Mucosa of rectum (tissue), 2 donors: ENCODE results near the gene RAB6B.

Experiments
- H3K27ac ChIP-seq, 2 donors: one replicate each; pipeline ENCODE4 v1.7.0; 2013; ENCODE audit warnings: inconsistent platforms in 2 of 2, low read depth in 2 of 2, low read length in 2 of 2
- H3K27me3 ChIP-seq, 2 donors: one replicate each; pipeline ENCODE4 v1.7.0; 2013; ENCODE audit warnings: low read length in 2 of 2; ENCODE audit not compliant: control insufficient read depth in 2 of 2, insufficient read depth in 2 of 2
- H3K36me3 ChIP-seq, 2 donors: one replicate each; pipeline ENCODE4 v1.7.0; 2013; ENCODE audit warnings: low read length in 2 of 2; ENCODE audit not compliant: control insufficient read depth in 2 of 2, insufficient read depth in 2 of 2
- H3K4me1 ChIP-seq, 2 donors: one replicate each; pipeline ENCODE4 v1.7.0; 2013; ENCODE audit warnings: low read length in 2 of 2, mild to moderate bottlenecking in 1 of 2; ENCODE audit not compliant: control insufficient read depth in 2 of 2, insufficient read depth in 2 of 2
- H3K4me3 ChIP-seq, 2 donors: one replicate each; pipeline ENCODE4 v1.7.0; 2013; ENCODE audit warnings: low read length in 2 of 2
- H3K9ac ChIP-seq, 2 donors: one replicate each; pipeline ENCODE4 v1.7.0; 2013; ENCODE audit warnings: low read length in 2 of 2, low read depth in 1 of 2, mild to moderate bottlenecking in 1 of 2
- H3K9me3 ChIP-seq, 2 donors: one replicate each; pipeline ENCODE4 v1.7.0; 2013; ENCODE audit warnings: low read length in 2 of 2; ENCODE audit not compliant: control insufficient read depth in 2 of 2
- donor health status: healthy.
- donor health status: Normal muscosa, but diverticular disease.

Gene RAB6B

DNA sequence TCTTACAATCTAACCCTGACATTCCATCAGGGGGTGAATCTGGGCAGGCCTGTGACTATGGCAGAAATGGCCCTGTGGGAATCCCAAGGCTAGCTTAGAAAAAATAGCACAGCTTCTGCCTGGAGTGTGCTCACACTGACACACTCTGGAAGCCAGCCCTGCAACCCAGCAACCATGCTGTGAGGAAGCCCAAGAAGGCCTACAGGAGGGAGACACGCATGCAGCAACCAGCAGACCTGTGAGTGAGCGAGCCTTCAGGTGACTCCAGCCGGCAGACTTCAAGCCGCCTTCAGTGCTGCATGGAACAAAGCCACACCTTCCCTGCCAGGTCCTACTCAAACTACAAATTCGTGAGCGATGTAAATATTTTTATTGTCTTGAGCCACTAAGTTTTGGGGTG lies 26.1 kb downstream of the RAB6B start:
- H3K9ac ChIP-seq, result no peak overlapping the region
- no peaks in the 10 kb centered on the region for H3K36me3 ChIP-seq
- H3K9me3 ChIP-seq, result no peaks in the 10 kb centered on the region
- no peak overlapping the region for H3K27ac ChIP-seq
- no peaks in the 10 kb centered on the region for H3K27me3 ChIP-seq
- H3K4me3 ChIP-seq, result no peak overlapping the region
- no peaks in the 10 kb centered on the region for H3K4me1 ChIP-seq

DNA sequence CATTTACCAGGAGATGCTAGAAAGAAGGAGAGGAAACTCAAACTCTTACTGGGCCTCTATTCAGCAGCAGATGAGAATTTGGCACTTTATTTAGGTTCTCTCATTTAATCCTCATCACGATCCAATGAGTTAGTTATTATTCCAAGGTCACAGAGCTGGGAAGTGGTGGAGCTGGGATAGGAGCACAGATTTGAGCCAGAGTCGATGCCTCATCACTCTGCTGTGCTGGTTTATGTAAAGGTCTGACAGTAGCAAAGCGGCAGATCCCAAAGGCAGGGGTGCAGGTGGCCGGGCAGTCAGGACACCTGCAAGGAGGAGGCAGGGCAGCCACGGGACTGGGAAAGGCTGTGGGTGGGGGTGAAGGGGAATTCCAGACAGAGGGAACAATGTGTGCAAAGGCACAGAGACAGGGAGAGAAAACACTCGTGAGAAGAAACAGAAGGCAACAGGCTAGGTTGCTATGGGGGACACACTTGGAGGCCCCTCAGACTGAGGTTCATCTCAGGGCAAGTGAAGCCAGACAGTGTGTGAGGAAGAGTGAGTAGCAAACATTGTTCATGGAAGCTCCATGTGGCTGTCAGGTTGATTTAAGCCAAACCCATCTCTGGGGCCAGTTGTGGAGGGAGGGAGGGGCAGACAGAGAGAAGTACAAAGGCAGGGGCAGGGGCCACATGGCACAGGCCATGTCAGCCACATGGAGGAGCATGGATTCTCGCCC lies 26.8 kb downstream of the RAB6B start:
- no peaks in the 10 kb centered on the region for H3K9me3 ChIP-seq
- H3K36me3 ChIP-seq, result no peaks in the 10 kb centered on the region
- no peaks in the 10 kb centered on the region for H3K27me3 ChIP-seq
- H3K27ac ChIP-seq, result no peak overlapping the region
- no peak overlapping the region for H3K4me3 ChIP-seq
- H3K4me1 ChIP-seq, result no peaks in the 10 kb centered on the region
- no peak overlapping the region for H3K9ac ChIP-seq

DNA sequence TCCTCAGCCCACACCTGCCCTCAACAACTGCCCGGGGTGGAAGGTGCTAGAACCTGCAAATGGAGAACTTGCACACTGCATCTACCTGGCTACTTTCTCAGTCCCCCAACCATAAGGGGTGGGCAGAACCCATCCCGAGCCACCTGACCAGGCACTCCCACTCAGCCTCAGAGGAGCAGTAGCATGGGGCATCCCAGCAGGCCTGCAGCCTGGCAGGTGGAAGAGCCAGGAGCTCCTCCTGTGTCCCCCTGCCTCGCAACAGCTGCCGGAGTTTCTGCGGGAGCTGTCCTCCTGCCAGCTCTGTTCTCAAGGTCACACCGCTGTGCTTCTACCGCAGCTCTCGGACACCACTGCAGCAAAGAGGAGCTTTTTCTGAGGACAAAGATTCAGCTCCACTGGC lies 27.5 kb downstream of the RAB6B start:
- no peak overlapping the region for H3K9ac ChIP-seq

DNA sequence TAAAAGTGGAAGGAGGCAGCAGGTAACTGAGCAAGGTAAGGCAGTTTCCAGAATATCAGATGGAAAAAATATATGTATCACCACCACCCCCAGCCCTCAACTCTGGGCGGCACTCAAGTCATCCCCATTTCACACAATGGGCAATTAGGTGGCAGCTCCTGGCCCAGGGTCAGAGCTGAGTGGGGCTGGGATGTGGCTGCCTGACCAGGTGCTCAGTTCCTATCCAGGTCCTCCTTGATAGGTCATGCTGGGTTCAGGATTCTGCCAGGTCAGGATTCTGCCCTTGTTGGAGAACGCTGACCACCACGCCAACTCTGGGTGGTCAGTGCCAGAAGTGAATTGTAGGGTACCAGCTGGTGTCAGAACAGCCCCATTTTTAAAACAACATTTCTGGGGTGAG lies 29.5 kb downstream of the RAB6B start:
- Histone ChIP-seq H3K4me3 (no peak overlapping the region), H3K27me3 (no peaks in the 10 kb centered on the region), H3K9ac (no peak overlapping the region), H3K4me1 (no peaks in the 10 kb centered on the region), H3K27ac (no peak overlapping the region), H3K9me3 (no peaks in the 10 kb centered on the region), H3K36me3 (no peaks in the 10 kb centered on the region)

More for the DNA sequence above, 27.5 kb downstream of the RAB6B start:
- Histone ChIP-seq H3K36me3 (no peaks in the 10 kb centered on the region), H3K27ac (no peak overlapping the region), H3K27me3 (no peaks in the 10 kb centered on the region), H3K9me3 (no peaks in the 10 kb centered on the region), H3K4me1 (no peaks in the 10 kb centered on the region), H3K4me3 (no peak overlapping the region)

DNA sequence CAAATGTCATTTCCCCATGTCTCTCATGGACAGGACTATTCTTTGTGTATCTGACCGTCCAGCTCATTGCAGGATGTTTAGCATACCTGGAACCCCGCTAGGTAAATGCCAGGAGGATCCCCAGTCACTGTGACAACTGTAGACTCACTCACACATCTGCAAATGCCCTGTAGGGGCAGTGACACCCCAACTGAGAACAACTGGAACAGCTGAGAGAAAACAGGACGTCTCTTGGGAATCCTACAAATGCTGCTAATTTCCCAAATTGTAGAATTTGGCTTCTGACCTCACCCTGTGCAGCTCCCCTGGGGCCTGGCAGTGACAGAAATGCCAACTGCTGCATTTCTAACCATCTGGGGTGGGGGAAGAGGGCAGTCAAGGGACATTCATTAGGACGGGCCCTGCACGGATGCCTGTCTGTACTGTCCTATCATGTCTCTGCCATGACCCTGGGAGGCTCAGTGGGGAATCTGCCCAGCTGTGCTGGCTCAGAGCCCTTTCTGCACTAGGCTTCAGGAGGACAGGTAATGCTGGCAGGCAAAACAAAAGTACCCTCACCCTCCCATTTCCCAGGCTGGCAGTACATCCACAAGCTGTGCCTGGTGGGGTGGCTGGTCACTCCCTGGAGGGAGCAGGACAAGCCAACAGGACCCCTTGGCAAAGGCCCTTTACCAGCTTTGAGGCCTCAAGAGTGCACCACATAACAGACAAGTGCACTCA lies 30.4 kb downstream of the RAB6B start:
- H3K9ac ChIP-seq, result no peak overlapping the region
- H3K36me3 ChIP-seq, result no peaks in the 10 kb centered on the region
- no peak overlapping the region for H3K4me3 ChIP-seq
- no peaks in the 10 kb centered on the region for H3K27me3 ChIP-seq
- H3K9me3 ChIP-seq, result no peaks in the 10 kb centered on the region
- no peak overlapping the region for H3K27ac ChIP-seq
- no peaks in the 10 kb centered on the region for H3K4me1 ChIP-seq

DNA sequence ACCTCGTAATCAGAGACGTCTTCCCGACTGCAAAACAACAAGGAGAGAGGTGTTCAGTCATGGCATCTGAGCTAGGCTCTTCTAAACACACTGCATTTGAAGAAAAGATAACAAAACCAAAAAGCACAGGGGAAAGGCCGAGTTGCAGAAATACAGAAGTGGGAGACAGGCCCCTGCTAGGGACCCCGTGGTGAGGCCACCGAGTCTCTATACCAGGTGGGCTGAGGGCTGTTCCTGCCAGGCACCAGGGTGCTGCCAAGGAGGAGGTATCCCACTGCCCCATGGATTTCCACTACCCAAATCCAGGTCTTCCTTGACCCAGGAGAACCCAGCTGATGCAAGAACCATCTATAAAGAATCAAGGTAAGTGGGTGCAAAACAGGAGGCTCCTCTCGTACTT lies 31.1 kb downstream of the RAB6B start:
- no peaks in the 10 kb centered on the region for H3K9me3 ChIP-seq
- no peak overlapping the region for H3K4me3 ChIP-seq
- no peak overlapping the region for H3K27ac ChIP-seq
- no peaks in the 10 kb centered on the region for H3K36me3 ChIP-seq
- H3K27me3 ChIP-seq, result no peaks in the 10 kb centered on the region
- H3K4me1 ChIP-seq, result no peaks in the 10 kb centered on the region
- H3K9ac ChIP-seq, result no peak overlapping the region

DNA sequence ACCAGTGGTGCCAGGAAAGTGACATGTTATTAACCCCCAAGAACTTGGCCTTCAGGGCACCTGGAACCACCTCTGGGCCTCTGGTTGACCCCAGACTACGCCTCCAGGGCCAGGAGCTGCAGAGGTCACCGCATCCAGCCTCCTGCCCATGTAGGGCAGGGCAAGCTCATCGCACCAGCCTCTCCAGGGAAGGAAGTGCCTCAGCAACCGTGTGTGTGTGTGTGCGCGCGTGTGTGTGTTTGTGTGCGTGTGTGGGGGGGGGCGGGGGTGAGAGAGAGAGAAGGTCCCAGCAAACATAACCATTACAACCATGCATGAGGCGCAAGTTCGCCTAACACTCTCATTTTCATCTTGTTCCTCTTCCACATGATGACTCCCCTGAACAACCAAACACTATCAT lies 31.8 kb downstream of the RAB6B start:
- H3K27ac ChIP-seq, result no peak overlapping the region

DNA sequence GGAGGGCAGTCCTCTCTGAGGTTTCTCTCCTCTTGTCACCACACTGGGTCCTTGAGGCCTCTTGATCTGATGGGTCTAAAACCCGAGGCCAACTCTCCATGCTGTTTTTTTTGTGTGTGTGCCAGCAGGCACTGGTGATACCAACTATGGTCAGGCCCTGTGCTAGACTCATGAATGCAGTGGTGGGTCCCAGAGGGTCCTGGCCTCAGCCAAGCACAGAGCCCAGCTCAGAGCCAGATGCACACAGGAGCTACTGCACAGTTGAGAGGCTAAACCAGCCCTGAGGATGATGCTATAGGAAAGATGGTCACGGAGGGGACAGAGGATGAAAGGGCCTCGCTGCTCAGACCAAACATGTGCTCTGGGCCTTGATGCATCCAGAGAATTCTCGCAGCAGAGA lies 33.5 kb downstream of the RAB6B start:
- Histone ChIP-seq H3K27me3 (no peaks in the 10 kb centered on the region), H3K9me3 (no peaks in the 10 kb centered on the region), H3K4me3 (no peak overlapping the region), H3K4me1 (no peaks in the 10 kb centered on the region), H3K36me3 (no peaks in the 10 kb centered on the region), H3K9ac (no peak overlapping the region), H3K27ac (no peak overlapping the region)

More for the DNA sequence above, 31.8 kb downstream of the RAB6B start:
- no peaks in the 10 kb centered on the region for H3K4me1 ChIP-seq
- H3K9ac ChIP-seq, result no peak overlapping the region
- no peaks in the 10 kb centered on the region for H3K36me3 ChIP-seq
- no peak overlapping the region for H3K4me3 ChIP-seq
- no peaks in the 10 kb centered on the region for H3K9me3 ChIP-seq
- H3K27me3 ChIP-seq, result no peaks in the 10 kb centered on the region

DNA sequence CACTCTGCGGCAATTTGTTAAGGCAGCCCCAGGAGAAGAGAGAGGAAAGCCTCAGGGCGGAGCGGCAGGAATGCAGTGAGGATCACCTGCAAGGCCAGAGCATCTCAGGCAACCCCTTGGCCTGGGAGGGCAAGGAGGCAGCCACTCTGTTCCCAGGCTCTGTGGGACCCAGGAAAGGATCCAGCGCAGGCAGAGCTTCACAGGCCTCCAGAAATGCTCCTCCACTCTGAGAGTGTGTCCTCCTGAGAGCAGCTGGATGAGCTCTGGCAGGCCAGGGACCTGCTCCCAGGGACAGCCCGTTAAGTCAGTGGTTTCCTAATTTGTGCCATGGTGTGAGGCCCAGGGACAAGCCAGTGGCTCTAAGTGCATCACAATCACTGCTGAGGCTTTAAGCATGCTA lies 35.2 kb downstream of the RAB6B start:
- no peak overlapping the region for H3K4me3 ChIP-seq
- H3K4me1 ChIP-seq, result no peaks in the 10 kb centered on the region
- no peaks in the 10 kb centered on the region for H3K9me3 ChIP-seq
- no peaks in the 10 kb centered on the region for H3K36me3 ChIP-seq
- no peak overlapping the region for H3K27ac ChIP-seq
- H3K9ac ChIP-seq, result no peak overlapping the region
- H3K27me3 ChIP-seq, result no peaks in the 10 kb centered on the region

DNA sequence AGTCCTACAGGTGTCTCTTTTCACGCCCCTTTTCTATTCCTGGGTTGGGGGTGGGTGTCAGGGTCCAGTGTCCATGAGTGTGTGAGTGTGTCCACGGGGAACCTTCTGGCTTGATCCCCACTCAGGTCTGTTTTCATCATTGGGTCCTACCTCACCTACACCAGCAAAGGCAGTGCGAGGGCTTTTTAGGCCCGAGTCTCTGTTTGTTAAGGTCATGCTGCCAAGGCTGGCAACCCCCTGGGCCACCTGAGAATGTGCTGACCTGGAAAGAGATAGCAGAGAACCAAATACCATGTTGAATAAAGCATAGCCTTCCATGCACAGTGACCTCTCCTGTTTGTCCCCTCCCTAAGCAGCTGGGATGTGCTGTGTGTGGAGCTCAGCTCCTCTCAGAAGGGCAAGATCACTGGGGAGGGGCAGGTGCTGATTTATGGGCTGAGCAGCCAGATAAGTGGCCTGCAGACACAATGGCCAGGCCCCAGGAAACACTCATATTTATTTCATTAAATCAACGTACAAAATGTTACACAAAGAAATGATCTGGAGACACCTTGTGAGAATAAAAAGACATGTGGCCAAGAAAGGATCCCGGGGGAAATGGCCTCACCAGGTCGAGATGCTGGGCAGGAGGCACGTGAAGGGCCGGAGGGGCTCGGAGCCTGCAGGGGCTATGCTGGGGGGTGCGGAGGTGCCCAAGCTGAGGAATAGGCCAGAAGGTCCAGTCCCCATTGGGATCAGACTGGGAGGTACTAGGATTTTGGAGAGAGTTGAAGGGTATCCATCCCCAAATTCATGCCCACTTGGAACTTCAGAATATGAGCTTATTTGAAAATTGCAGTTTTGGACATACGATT lies 36.1 kb downstream of the RAB6B start:
- no peaks in the 10 kb centered on the region for H3K4me1 ChIP-seq
- no peaks in the 10 kb centered on the region for H3K27me3 ChIP-seq
- no peak overlapping the region for H3K27ac ChIP-seq
- H3K36me3 ChIP-seq, result no peaks in the 10 kb centered on the region
- H3K9ac ChIP-seq, result no peak overlapping the region
- no peak overlapping the region for H3K4me3 ChIP-seq
- H3K9me3 ChIP-seq, result no peaks in the 10 kb centered on the region
